PC-9 (cell line): ENCODE results near the gene WDR27. TPM values are rescaled to one million over a fixed set of nuclear protein-coding genes. Genes with fewer than 3 reads are reported as not detected.

Experiments used
- BruUV-seq: library from RNA; stranded (reverse); fragments of 400-500 nt; replicated peaks from 2 replicates; lab custom pipeline; 2021; lab: Mats Ljungman, UMichigan
- CTCF ChIA-PET: fragments of 300-600 bp; sonication (Branson Sonifier 250); formaldehyde crosslinking; loops from one replicate; lab custom pipeline; 2022; ENCODE audit warnings: antibody characterized with exemption; lab: Charles Lee
- POLR2A ChIA-PET: fragments of 300-600 bp; sonication (Branson Sonifier 250); formaldehyde crosslinking; loops from one replicate; lab custom pipeline; 2022; ENCODE audit warnings: antibody characterized with exemption; ENCODE audit not compliant: unreplicated experiment; lab: Charles Lee
- DNase-seq, 2 experiments: peaks; one replicate each; pipeline versions ENCODE4 v3.0.0 to v3.0.0-alpha.2; 2015 to 2022; ENCODE audit warnings: mixed read lengths in 1 of 2
- H2AFZ ChIP-seq: fragments of 200-600 bp; sonication (generic); 2 replicates; pipeline ENCODE4 v1.8.1; 2017; ENCODE audit warnings: antibody characterized with exemption
- H3F3A ChIP-seq: fragments of 200-600 bp; sonication (generic); 2 replicates; pipeline ENCODE4 v1.8.1; 2017; ENCODE audit warnings: antibody characterized with exemption, mild to moderate bottlenecking, low read depth; ENCODE audit not compliant: insufficient read depth
- H3K27ac ChIP-seq: fragments of 200-600 bp; sonication (generic); 2 replicates; pipeline ENCODE4 v1.6.1; 2016; ENCODE audit warnings: mixed run types
- H3K27me3 ChIP-seq: fragments of 200-600 bp; sonication (generic); 2 replicates; pipeline ENCODE4 v1.6.1; 2016; ENCODE audit warnings: low read depth, mixed run types; ENCODE audit not compliant: insufficient read depth
- H3K36me3 ChIP-seq: fragments of 200-600 bp; sonication (generic); 2 replicates; pipeline ENCODE4 v1.6.1; 2016; ENCODE audit warnings: low read depth, mixed run types
- H3K4me1 ChIP-seq: fragments of 200-600 bp; sonication (generic); replicated peaks from 2 replicates; pipeline ENCODE4 v1.6.1; 2016; ENCODE audit warnings: mixed run types; ENCODE audit not compliant: insufficient read depth
- H3K4me2 ChIP-seq: fragments of 200-600 bp; sonication (generic); 2 replicates; pipeline ENCODE4 v1.6.1; 2017; ENCODE audit warnings: mixed run types
- H3K4me3 ChIP-seq: fragments of 200-600 bp; sonication (generic); 2 replicates; pipeline ENCODE4 v1.6.1; 2016; ENCODE audit warnings: mixed run types
- H3K79me2 ChIP-seq: fragments of 200-600 bp; sonication (generic); 2 replicates; pipeline ENCODE4 v1.6.1; 2017; ENCODE audit warnings: low read depth, mixed run types
- H3K9me2 ChIP-seq: fragments of 200-600 bp; sonication (generic); 2 replicates; pipeline ENCODE4 v1.8.1; 2017; ENCODE audit warnings: mild to moderate bottlenecking; ENCODE audit not compliant: insufficient read depth
- H3K9me3 ChIP-seq: fragments of 200-600 bp; sonication (generic); 2 replicates; pipeline ENCODE4 v1.8.1; 2016; ENCODE audit warnings: low read depth; ENCODE audit not compliant: insufficient read depth
- H4K20me1 ChIP-seq: fragments of 200-600 bp; sonication (generic); 2 replicates; pipeline ENCODE4 v1.8.1; 2017; ENCODE audit not compliant: insufficient read depth
- CTCF ChIP-seq: fragments of 200-600 bp; sonication (generic); conservative IDR thresholded peaks from 2 replicates; pipeline ENCODE4 v1.6.1; 2017; ENCODE audit warnings: mixed run types, antibody characterized with exemption, mild to moderate bottlenecking, moderate library complexity
- EZH2 ChIP-seq: fragments of 200-600 bp; sonication (generic); IDR thresholded peaks from 2 replicates; pipeline ENCODE4 v1.8.0; 2017; ENCODE audit warnings: antibody characterized with exemption, low read depth
- intact Hi-C: fragments of 100-400 bp; cut with micrococcal nuclease; formaldehyde crosslinking; loops from one replicate; pipeline ENCODE4 v1.10.0; 2022; ENCODE audit not compliant: unreplicated experiment
- total RNA-seq: library from RNA; stranded (reverse); gene quantifications from 2 replicates; pipeline ENCODE4 v1.2.3, GENCODE V29; 2021

Gene WDR27
- total RNA-seq, 1 experiment from 2014 or later = 54.2 TPM

DNA sequence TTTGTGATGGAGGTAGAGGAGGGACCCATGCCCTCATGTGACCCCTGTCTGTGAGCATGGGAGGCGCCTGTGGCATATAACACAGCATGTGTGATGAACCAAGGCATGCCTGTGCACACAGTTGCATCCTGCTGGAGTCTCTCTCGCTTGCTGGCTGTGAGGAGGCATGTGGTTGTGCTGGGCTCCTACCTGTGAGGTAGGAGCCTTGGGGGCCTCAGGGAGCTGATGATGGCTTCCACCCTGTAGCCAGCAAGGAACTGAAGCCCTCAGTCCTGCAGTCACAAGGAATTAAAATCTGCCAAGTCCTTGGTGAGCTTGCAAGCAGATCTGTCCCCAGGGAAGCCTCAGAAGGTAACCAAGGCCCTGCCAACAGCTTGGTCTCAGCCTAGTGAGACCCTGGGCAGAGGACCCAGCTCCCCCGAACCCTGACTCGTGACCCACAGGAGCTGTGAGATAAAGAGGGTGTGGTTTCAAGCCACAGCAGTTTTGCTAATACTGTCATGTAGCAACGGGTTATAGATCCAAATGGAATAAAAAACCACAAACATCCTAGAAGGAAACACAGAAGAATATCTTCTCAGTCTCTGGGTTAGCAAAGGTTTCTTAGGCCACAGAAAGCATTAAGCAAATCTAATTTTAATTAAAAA lies 145.7 kb downstream of the WDR27 start:
- no peaks in the 10 kb centered on the region for H3K9me3 ChIP-seq
- no peaks in the 10 kb centered on the region for H3K36me3 ChIP-seq
- no peak overlapping the region for H2AFZ ChIP-seq
- no peaks in the 10 kb centered on the region for H3K9me2 ChIP-seq
- TF ChIP-seq CTCF (no peak), EZH2 (no peak)
- no peaks in the 10 kb centered on the region for H4K20me1 ChIP-seq
- no peak overlapping the region for H3K4me3 ChIP-seq
- H3K27me3 ChIP-seq = no peaks in the 10 kb centered on the region
- H3K79me2 ChIP-seq = no peaks in the 10 kb centered on the region
- DNase-seq = no peak
- CTCF ChIA-PET = no interaction called here
- no peaks in the 10 kb centered on the region for H3K4me1 ChIP-seq
- H3F3A ChIP-seq = no peaks in the 10 kb centered on the region
- POLR2A ChIA-PET = no interaction called here
- intact Hi-C loops = no loop called here
- H3K27ac ChIP-seq = no peak overlapping the region
- BruUV-seq = no TSS peak
- no peak overlapping the region for H3K4me2 ChIP-seq

GRCh38 chr6:169545982-169546381 lies 155.8 kb downstream of the WDR27 start:
- BruUV-seq = no TSS peak
- TF ChIP-seq CTCF = no peak
- intact Hi-C loops = no loop called here
- Histone ChIP-seq H3K9me2 (no peaks in the 10 kb centered on the region), H3K4me2 (no peak overlapping the region), H4K20me1 (no peaks in the 10 kb centered on the region), H3K79me2 (no peaks in the 10 kb centered on the region), H3K9me3 (no peaks in the 10 kb centered on the region), H2AFZ (no peak overlapping the region), H3K27me3 (no peaks in the 10 kb centered on the region), H3K36me3 (no peaks in the 10 kb centered on the region), H3K4me1 (0 out of 2 replicates have a peak, but pooled peaks cover 3% of the 10 kb centered on the region), H3K4me3 (no peak overlapping the region), H3K27ac (no peak overlapping the region), H3F3A (no peaks in the 10 kb centered on the region)
- POLR2A ChIA-PET = no interaction called here
- CTCF ChIA-PET = no interaction called here
- DNase-seq = no peak

- H3K9me3 ChIP-seq = no peaks in the 10 kb centered on the region
- H3K4me2 ChIP-seq = no peak overlapping the region
- H2AFZ ChIP-seq = no peak overlapping the region
- POLR2A ChIA-PET = no interaction called here
- CTCF ChIA-PET = no interaction called here
- H3K27me3 ChIP-seq = no peaks in the 10 kb centered on the region
- BruUV-seq = no TSS peak
- 0 out of 2 replicates have a peak, but pooled peaks cover 3% of the 10 kb centered on the region for H3K4me1 ChIP-seq
- TF ChIP-seq EZH2 (no peak), CTCF (no peak)
- intact Hi-C loops = no loop called here
- no peak for DNase-seq
- no peaks in the 10 kb centered on the region for H3K9me2 ChIP-seq
- H3K4me3 ChIP-seq = no peak overlapping the region
- H3K79me2 ChIP-seq = no peaks in the 10 kb centered on the region
- H3K27ac ChIP-seq = no peak overlapping the region
- no peaks in the 10 kb centered on the region for H3K36me3 ChIP-seq
- H4K20me1 ChIP-seq = no peaks in the 10 kb centered on the region
- no peaks in the 10 kb centered on the region for H3F3A ChIP-seq
These were observed 158.1 kb downstream of the WDR27 start for GRCh38 chr6:169543704-169544103.
